GM18502 (cell line): ENCODE results near the gene CHPF.
A peak's percentile ranks its signal among the peaks of the same experiment; 100 is the strongest.

ENCODE experiments used
- ATAC-seq: cut with Tn5 transposase; IDR thresholded peaks from one replicate; pipeline ENCODE4 v1.9.1; 2021; ENCODE audit warnings: mild to moderate bottlenecking; ENCODE audit not compliant: unreplicated experiment, poor library complexity

The CHPF gene

GRCh38 chr2:219516888-219517287 is 26.7 kb downstream of the CHPF start:
- ATAC-seq, result no peak

GRCh38 chr2:219515874-219516629 is 27.6 kb downstream of the CHPF start:
- ATAC-seq, result no peak

GRCh38 chr2:219514836-219515235 is 28.8 kb downstream of the CHPF start:
- no peak for ATAC-seq

GRCh38 chr2:219514196-219514761 is 29.3 kb downstream of the CHPF start, which contains the start of gene ASIC4:
Gene ASIC4 (plus strand): TSS chr2:219514482. CDS start chr2:219514725, 243 bp downstream.
- no peak for ATAC-seq

GRCh38 chr2:219513787-219514186 is 29.8 kb downstream of the CHPF start:
- ATAC-seq, result no peak

- no peak for ATAC-seq
Measured at GRCh38 chr2:219512524-219513216, 30.9 kb downstream of the CHPF start.

- no peak for ATAC-seq
Measured at GRCh38 chr2:219511547-219512325, 31.9 kb downstream of the CHPF start.

GRCh38 chr2:219510512-219511135 is 33.0 kb downstream of the CHPF start:
- ATAC-seq, result no peak

- peak; percentile 72 for ATAC-seq
Measured at GRCh38 chr2:219509780-219510511, 33.7 kb downstream of the CHPF start.

GRCh38 chr2:219508971-219509779 is 34.4 kb downstream of the CHPF start:
- ATAC-seq, result peak; percentile 37

GRCh38 chr2:219508444-219508734 is 35.2 kb downstream of the CHPF start:
- ATAC-seq, result no peak

- ATAC-seq, result no peak
Measured at GRCh38 chr2:219507581-219508443, 35.8 kb downstream of the CHPF start.

GRCh38 chr2:219506802-219507526 is 36.6 kb downstream of the CHPF start:
- no peak for ATAC-seq

- ATAC-seq, result no peak
Measured at GRCh38 chr2:219506153-219506801, 37.3 kb downstream of the CHPF start.

- no peak for ATAC-seq
Measured at GRCh38 chr2:219505585-219505984, 38.0 kb downstream of the CHPF start.

- ATAC-seq, result no peak
Measured at GRCh38 chr2:219502618-219503017, 41.0 kb downstream of the CHPF start.

- no peak for ATAC-seq
Measured at GRCh38 chr2:219501849-219502248, 41.8 kb downstream of the CHPF start.
